SH-SY5Y (cell line): Measurements from ENCODE around the gene CARD19.

Source experiments
- GATA2 ChIP-seq: IDR thresholded peaks from 2 replicates; pipeline ENCODE4 v1.6.1; 2011; ENCODE audit warnings: mild to moderate bottlenecking, low read depth, low read length
- GATA3 ChIP-seq: IDR thresholded peaks from 2 replicates; pipeline ENCODE4 v1.6.1; 2011; ENCODE audit warnings: low read depth, mild to moderate bottlenecking, low read length, moderate library complexity

GRCh38 chr9:93136011-93136440 is 40.0 kb downstream of the CARD19 start:
- TF ChIP-seq GATA2 (no peak), GATA3 (no peak)
